Neural cell (in vitro differentiated cells): ENCODE results near the gene ALKBH3. TPM values are rescaled to one million over a fixed set of nuclear protein-coding genes. Genes with fewer than 3 reads are reported as not detected.
A peak's percentile ranks its signal among the peaks of the same experiment; 100 is the strongest.

Source experiments
- H2AFZ ChIP-seq: fragments of 200-600, 300-800 bp; sonication (generic), shearing (Covaris generic); 2 replicates; pipeline ENCODE4 v1.6.0; 2014; ENCODE audit warnings: low read depth, mild to moderate bottlenecking, antibody characterized with exemption, low read length, moderate library complexity
- H3F3A ChIP-seq: fragments of 200-600 bp; shearing (Covaris generic); 2 replicates; pipeline ENCODE4 v1.6.1; 2016; ENCODE audit warnings: mild to moderate bottlenecking, moderate library complexity, mixed read lengths, antibody characterized with exemption, low read length; ENCODE audit not compliant: insufficient read depth, poor library complexity, severe bottlenecking
- H3K27ac ChIP-seq: fragments of 200-600, 300-800 bp; sonication (generic), shearing (Covaris generic); 2 replicates; pipeline ENCODE4 v1.5.1; 2014; ENCODE audit warnings: mild to moderate bottlenecking, low read length, moderate library complexity
- H3K27me3 ChIP-seq: fragments of 300-800, 200-600 bp; sonication (generic), shearing (Covaris generic); 2 replicates; pipeline ENCODE4 v1.6.0; 2014; ENCODE audit warnings: mild to moderate bottlenecking, low read depth, low read length, moderate library complexity; ENCODE audit not compliant: insufficient read depth
- H3K36me3 ChIP-seq: fragments of 300-800, 200-600 bp; sonication (generic), shearing (Covaris generic); 2 replicates; pipeline ENCODE4 v1.5.1; 2014; ENCODE audit warnings: mild to moderate bottlenecking, antibody characterized with exemption, low read length, moderate library complexity; ENCODE audit not compliant: insufficient read depth
- H3K4me2 ChIP-seq: fragments of 300-800, 200-600 bp; sonication (generic), shearing (Covaris generic); 2 replicates; pipeline ENCODE4 v1.6.0; 2014; ENCODE audit warnings: mild to moderate bottlenecking, low read length
- H3K4me3 ChIP-seq: fragments of 300-800, 200-600 bp; sonication (generic), shearing (Covaris generic); 2 replicates; pipeline ENCODE4 v1.5.1; 2014; ENCODE audit warnings: mild to moderate bottlenecking, low read length, moderate library complexity
- H3K79me2 ChIP-seq: fragments of 200-600 bp; shearing (Covaris generic); replicated peaks from 2 replicates; pipeline ENCODE4 v1.6.0; 2014; ENCODE audit warnings: mild to moderate bottlenecking, low read length, moderate library complexity; ENCODE audit not compliant: insufficient read depth
- H3K9ac ChIP-seq: fragments of 300-800, 200-600 bp; sonication (generic), shearing (Covaris generic); 2 replicates; pipeline ENCODE4 v1.6.1; 2016; ENCODE audit warnings: mild to moderate bottlenecking, low read length, mixed read lengths
- H3K9me2 ChIP-seq: fragments of 200-600 bp; shearing (Covaris generic); 2 replicates; pipeline ENCODE4 v1.6.1; 2016; ENCODE audit warnings: mild to moderate bottlenecking, low read length, mixed read lengths; ENCODE audit not compliant: insufficient read depth
- H3K9me3 ChIP-seq: fragments of 200-600, 300-800 bp; sonication (generic), shearing (Covaris generic); 2 replicates; pipeline ENCODE4 v1.6.1; 2016; ENCODE audit warnings: mild to moderate bottlenecking, mixed run types, low read length, moderate library complexity, mixed read lengths
- H4K20me1 ChIP-seq: fragments of 200-600 bp; shearing (Covaris generic); 2 replicates; pipeline ENCODE4 v1.6.1; 2016; ENCODE audit warnings: mild to moderate bottlenecking, mixed run types; ENCODE audit not compliant: insufficient read depth
- EP300 ChIP-seq: fragments of 450-650 bp; conservative IDR thresholded peaks from 2 replicates; pipeline ENCODE4 v1.6.1; 2014; ENCODE audit warnings: antibody characterized with exemption, mild to moderate bottlenecking, moderate library complexity; ENCODE audit not compliant: poor library complexity, severe bottlenecking
- EZH2 ChIP-seq: fragments of 200-600, 300-800 bp; shearing (Covaris generic), sonication (generic); IDR thresholded peaks from 2 replicates; pipeline ENCODE4 v1.6.1; 2014; ENCODE audit warnings: antibody characterized with exemption, low read length, borderline replicate concordance, mild to moderate bottlenecking; ENCODE audit not compliant: insufficient read depth, poor library complexity, severe bottlenecking
- MXI1 ChIP-seq: fragments of 450-650 bp; conservative IDR thresholded peaks from 2 replicates; pipeline ENCODE4 v1.6.1; 2014; ENCODE audit warnings: antibody characterized with exemption, mild to moderate bottlenecking; ENCODE audit not compliant: poor library complexity, severe bottlenecking
- POLR2AphosphoS5 ChIP-seq: IDR thresholded peaks from 2 replicates; pipeline ENCODE4 v1.6.1; 2012
- RAD21 ChIP-seq: fragments of 450-650 bp; conservative IDR thresholded peaks from 2 replicates; pipeline ENCODE4 v1.6.1; 2014; ENCODE audit warnings: antibody characterized with exemption, mild to moderate bottlenecking, moderate library complexity
- SMC3 ChIP-seq: fragments of 450-650 bp; conservative IDR thresholded peaks from 2 replicates; pipeline ENCODE4 v1.6.1; 2014; ENCODE audit warnings: antibody characterized with exemption, mild to moderate bottlenecking, moderate library complexity; ENCODE audit not compliant: poor library complexity
- TAF1 ChIP-seq: IDR thresholded peaks from 2 replicates; pipeline ENCODE4 v1.6.1; 2012; ENCODE audit warnings: low read depth
- polyA plus RNA-seq: library from polyadenylated mRNA; depleted of rRNA; stranded (reverse); fragments of >200 nt; gene quantifications from 2 replicates; pipeline ENCODE4 v1.2.3, GENCODE V29; 2014
- TF ChIP-seq, protein P1 (sequence below): fragments of 450-650 bp; IDR thresholded peaks from 2 replicates; pipeline ENCODE4 v1.5.1; 2014; ENCODE audit warnings: antibody characterized with exemption, mild to moderate bottlenecking, moderate library complexity; ENCODE audit not compliant: poor library complexity, severe bottlenecking
- TF ChIP-seq, protein P2 (sequence below): IDR thresholded peaks from 2 replicates; pipeline ENCODE4 v1.6.1; 2012; ENCODE audit warnings: borderline replicate concordance

ALKBH3 gene
- polyA plus RNA-seq, 1 donor from 2014 or later = 27.0 TPM

DNA sequence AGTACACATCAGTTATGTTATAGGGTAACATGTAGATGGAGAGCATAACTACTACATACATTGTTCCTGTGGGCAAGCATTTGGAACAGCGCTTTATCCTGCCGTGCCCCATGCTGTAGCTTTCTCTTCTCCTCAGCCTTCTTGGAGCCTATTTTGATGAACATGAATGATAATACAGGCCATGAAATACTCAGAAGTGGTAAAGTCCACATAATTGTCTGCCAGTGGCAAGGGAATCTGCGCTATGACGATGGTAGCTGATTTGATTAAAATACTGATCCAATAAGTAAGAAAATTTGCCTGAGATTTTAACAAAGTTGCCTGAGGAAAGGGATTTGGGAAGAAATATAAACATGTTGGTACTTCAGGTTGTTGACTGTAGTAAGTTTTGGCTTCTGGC, 23.3 kb downstream of the ALKBH3 start:
- Histone ChIP-seq H3K9ac (no peak overlapping the region), H4K20me1 (no peaks in the 10 kb centered on the region), H3K4me2 (no peak overlapping the region), H3K27ac (peak overlapping the region; percentile 97), H3K9me2 (no peaks in the 10 kb centered on the region), H3K27me3 (no peaks in the 10 kb centered on the region), H3K36me3 (peaks cover 6% of the 10 kb centered on the region), H2AFZ (no peak overlapping the region), H3F3A (no peaks in the 10 kb centered on the region), H3K79me2 (no peaks in the 10 kb centered on the region), H3K4me3 (no peak overlapping the region), H3K9me3 (peaks cover 5% of the 10 kb centered on the region)
- TF ChIP-seq TAF1 (no peak), EP300 (no peak), RAD21 (no peak), EZH2 (no peak), SMC3 (no peak), MXI1 (no peak), POLR2AphosphoS5 (no peak)
- TF ChIP-seq, protein P1, sequence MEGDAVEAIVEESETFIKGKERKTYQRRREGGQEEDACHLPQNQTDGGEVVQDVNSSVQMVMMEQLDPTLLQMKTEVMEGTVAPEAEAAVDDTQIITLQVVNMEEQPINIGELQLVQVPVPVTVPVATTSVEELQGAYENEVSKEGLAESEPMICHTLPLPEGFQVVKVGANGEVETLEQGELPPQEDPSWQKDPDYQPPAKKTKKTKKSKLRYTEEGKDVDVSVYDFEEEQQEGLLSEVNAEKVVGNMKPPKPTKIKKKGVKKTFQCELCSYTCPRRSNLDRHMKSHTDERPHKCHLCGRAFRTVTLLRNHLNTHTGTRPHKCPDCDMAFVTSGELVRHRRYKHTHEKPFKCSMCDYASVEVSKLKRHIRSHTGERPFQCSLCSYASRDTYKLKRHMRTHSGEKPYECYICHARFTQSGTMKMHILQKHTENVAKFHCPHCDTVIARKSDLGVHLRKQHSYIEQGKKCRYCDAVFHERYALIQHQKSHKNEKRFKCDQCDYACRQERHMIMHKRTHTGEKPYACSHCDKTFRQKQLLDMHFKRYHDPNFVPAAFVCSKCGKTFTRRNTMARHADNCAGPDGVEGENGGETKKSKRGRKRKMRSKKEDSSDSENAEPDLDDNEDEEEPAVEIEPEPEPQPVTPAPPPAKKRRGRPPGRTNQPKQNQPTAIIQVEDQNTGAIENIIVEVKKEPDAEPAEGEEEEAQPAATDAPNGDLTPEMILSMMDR = no peak
- TF ChIP-seq, protein P2, sequence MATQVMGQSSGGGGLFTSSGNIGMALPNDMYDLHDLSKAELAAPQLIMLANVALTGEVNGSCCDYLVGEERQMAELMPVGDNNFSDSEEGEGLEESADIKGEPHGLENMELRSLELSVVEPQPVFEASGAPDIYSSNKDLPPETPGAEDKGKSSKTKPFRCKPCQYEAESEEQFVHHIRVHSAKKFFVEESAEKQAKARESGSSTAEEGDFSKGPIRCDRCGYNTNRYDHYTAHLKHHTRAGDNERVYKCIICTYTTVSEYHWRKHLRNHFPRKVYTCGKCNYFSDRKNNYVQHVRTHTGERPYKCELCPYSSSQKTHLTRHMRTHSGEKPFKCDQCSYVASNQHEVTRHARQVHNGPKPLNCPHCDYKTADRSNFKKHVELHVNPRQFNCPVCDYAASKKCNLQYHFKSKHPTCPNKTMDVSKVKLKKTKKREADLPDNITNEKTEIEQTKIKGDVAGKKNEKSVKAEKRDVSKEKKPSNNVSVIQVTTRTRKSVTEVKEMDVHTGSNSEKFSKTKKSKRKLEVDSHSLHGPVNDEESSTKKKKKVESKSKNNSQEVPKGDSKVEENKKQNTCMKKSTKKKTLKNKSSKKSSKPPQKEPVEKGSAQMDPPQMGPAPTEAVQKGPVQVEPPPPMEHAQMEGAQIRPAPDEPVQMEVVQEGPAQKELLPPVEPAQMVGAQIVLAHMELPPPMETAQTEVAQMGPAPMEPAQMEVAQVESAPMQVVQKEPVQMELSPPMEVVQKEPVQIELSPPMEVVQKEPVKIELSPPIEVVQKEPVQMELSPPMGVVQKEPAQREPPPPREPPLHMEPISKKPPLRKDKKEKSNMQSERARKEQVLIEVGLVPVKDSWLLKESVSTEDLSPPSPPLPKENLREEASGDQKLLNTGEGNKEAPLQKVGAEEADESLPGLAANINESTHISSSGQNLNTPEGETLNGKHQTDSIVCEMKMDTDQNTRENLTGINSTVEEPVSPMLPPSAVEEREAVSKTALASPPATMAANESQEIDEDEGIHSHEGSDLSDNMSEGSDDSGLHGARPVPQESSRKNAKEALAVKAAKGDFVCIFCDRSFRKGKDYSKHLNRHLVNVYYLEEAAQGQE = no peak

DNA sequence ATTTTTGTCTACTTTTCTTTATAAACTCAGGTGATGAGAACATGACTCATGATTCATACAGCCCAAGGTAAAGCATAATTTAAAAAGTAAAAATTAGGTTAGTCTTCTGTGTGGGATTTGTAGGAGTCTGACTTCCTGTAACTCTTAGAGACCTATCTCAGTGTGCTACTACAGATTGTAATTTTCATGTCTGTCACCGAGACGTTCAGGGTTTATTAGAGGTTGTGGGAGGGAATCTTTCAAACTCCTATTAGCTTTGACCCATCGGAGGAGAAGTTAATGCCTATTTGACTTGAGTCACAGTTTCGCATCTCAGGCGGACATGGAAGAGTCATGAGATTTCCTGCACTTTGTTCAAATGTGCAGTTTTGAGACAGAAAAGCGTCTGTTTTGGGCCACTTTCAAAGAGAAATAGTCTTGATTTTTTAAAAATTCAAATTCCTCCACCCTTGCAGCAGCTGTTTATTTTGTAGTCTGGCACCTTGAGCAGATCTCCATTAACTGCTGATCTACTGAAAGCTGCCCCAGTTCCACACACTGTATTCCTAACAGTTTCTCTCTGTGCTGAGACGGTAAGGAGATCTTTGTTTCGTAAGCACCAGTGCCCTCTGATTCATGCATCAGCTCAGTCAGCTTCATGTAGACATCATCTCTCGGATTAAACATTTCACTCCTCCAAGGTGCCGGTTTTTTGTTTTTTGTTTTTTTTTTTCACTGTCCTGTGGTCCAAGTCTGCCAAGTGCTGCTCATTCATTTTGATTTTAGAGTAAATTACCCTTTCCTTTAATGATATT, 24.3 kb downstream of the ALKBH3 start:
- H4K20me1 ChIP-seq = no peaks in the 10 kb centered on the region
- H3K27me3 ChIP-seq = no peaks in the 10 kb centered on the region
- peak overlapping the region; percentile 54 for H3K4me3 ChIP-seq
- TF ChIP-seq MXI1 = no peak
- TF ChIP-seq, protein P2 = peak; percentile 17
- peak overlapping the region; percentile 69 for H3K9ac ChIP-seq
- H2AFZ ChIP-seq = no peak overlapping the region
- H3K4me2 ChIP-seq = peak overlapping the region; percentile 93
- peak overlapping the region; percentile 97 for H3K27ac ChIP-seq
- no peaks in the 10 kb centered on the region for H3K79me2 ChIP-seq
- H3F3A ChIP-seq = no peaks in the 10 kb centered on the region
- no peaks in the 10 kb centered on the region for H3K9me2 ChIP-seq
- no peaks in the 10 kb centered on the region for H3K9me3 ChIP-seq
- peaks cover 6% of the 10 kb centered on the region for H3K36me3 ChIP-seq
